ENCODE measurements around the gene PTGES.

Gene PTGES

DNA sequence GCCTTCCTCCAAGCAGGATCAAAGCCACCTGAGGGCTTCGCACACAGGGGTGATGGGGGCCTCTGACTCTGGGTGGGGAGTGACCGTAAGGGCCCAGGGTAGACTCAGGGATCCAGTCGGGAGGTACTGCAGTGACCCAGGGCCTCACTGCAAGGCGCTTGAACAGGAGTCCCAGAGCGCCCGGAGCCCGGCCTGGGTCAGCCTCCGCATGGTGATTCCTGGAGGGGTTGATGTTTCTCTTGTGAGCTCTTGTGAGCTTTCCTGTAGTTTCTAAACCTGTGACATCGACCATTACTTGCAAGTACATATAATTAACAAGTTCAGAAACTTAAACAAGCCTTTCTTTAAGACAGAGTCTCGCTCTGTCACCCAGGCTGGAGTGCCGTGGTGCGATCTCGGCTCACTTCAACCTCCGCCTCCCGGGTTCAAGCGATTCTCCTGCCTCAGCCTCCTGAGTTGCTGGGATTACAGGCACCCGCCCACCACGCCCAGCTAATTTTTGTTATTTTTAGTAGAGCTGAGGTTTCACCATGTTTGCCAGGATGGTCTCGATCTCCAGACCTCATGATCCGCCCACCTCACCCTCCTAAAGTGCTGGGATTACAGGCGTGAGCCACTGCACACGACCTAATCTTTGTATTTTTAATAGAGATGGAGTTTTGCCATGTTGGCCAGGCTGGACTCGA lies 19.8 kb downstream of the PTGES start:
- no peak for DNase-seq (ENCODE audit: low read depth)
- TF ChIP-seq CTCF (IDR thresholded peaks at IDR 0.05; ENCODE audit: insufficient read depth, low read depth, low read length, missing control alignments) = no peak
- H3K4me3 ChIP-seq (ENCODE audit: low read depth, low read length) = no peak overlapping the region

- TF ChIP-seq CTCF (IDR thresholded peaks at IDR 0.05; ENCODE audit: insufficient read depth, low read depth, low read length, missing control alignments) = no peak
- DNase-seq (ENCODE audit: low read depth) = no peak
- no peak overlapping the region for H3K4me3 ChIP-seq (ENCODE audit: low read depth, low read length)
These were observed 20.7 kb downstream of the PTGES start for GRCh38 chr9:129732100-129732499.

GRCh38 chr9:129731477-129732085 lies 21.3 kb downstream of the PTGES start:
- H3K4me3 ChIP-seq (ENCODE audit: low read depth, low read length) = no peak overlapping the region
- DNase-seq (ENCODE audit: low read depth) = no peak
- TF ChIP-seq CTCF (IDR thresholded peaks at IDR 0.05; ENCODE audit: insufficient read depth, low read depth, low read length, missing control alignments) = no peak

DNA sequence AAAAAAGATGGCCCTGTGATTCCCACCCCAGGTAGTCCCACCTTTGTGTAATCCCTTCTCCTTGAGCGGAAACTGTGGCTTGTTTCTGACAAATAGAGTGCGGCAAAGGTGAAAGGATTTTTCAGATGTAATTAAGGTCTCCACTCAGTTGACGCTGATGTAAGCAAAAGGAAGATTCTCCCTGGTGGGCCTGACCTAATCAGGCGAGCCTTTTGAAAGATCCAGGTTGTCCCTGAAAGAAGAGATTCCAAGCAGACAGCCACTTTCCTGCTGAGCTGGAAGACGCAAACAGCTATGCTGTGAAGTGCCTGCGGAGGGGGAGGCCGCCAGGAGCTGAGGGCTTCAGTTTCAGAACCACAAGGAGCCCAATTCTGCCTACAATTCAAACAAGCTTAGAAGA lies 24.1 kb downstream of the PTGES start:
- no peak for DNase-seq (ENCODE audit: low read depth)
- H3K4me3 ChIP-seq (ENCODE audit: low read depth, low read length) = no peak overlapping the region
- no peak for TF ChIP-seq CTCF (IDR thresholded peaks at IDR 0.05; ENCODE audit: insufficient read depth, low read depth, low read length, missing control alignments)

- H3K4me3 ChIP-seq (ENCODE audit: low read depth, low read length) = no peak overlapping the region
- peak; percentile 51 for DNase-seq (ENCODE audit: low read depth)
- TF ChIP-seq CTCF (IDR thresholded peaks at IDR 0.05; ENCODE audit: insufficient read depth, low read depth, low read length, missing control alignments) = peak; percentile 90
These were observed 26.3 kb downstream of the PTGES start for GRCh38 chr9:129726322-129727160.

DNA sequence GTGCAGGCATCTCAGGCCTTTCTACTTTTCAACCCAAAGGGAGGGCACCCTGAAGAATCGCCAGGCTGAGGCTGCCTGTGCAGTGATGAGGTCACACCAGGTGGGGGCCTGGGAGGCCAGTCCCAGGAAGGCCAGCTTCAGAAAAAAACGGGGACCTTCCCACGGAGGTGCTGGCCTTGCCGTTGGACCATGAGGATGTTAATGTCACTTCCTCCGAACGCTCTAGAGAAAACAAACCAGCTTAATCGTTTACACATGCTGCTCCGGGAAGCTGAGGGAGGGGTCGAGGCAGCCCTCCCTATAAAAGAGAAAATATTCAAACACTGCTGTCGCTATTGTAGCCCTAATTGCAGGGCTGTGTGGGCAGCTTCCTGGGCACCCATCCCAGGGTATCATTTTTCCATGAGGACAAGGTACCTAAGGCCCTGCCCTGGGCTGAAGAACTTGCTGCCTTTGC lies 27.0 kb downstream of the PTGES start:
- DNase-seq (ENCODE audit: low read depth) = no peak
- H3K4me3 ChIP-seq (ENCODE audit: low read depth, low read length) = no peak overlapping the region
- TF ChIP-seq CTCF (IDR thresholded peaks at IDR 0.05; ENCODE audit: insufficient read depth, low read depth, low read length, missing control alignments) = no peak

All from GM12865 (cell line).